HG03064 (cell line): ENCODE measurements around the gene PTCD3.

Experiments used
- ATAC-seq: cut with Tn5 transposase; IDR thresholded peaks from one replicate; pipeline ENCODE4 v1.9.1; 2021; ENCODE audit warnings: low read depth; ENCODE audit not compliant: unreplicated experiment

PTCD3 gene

DNA sequence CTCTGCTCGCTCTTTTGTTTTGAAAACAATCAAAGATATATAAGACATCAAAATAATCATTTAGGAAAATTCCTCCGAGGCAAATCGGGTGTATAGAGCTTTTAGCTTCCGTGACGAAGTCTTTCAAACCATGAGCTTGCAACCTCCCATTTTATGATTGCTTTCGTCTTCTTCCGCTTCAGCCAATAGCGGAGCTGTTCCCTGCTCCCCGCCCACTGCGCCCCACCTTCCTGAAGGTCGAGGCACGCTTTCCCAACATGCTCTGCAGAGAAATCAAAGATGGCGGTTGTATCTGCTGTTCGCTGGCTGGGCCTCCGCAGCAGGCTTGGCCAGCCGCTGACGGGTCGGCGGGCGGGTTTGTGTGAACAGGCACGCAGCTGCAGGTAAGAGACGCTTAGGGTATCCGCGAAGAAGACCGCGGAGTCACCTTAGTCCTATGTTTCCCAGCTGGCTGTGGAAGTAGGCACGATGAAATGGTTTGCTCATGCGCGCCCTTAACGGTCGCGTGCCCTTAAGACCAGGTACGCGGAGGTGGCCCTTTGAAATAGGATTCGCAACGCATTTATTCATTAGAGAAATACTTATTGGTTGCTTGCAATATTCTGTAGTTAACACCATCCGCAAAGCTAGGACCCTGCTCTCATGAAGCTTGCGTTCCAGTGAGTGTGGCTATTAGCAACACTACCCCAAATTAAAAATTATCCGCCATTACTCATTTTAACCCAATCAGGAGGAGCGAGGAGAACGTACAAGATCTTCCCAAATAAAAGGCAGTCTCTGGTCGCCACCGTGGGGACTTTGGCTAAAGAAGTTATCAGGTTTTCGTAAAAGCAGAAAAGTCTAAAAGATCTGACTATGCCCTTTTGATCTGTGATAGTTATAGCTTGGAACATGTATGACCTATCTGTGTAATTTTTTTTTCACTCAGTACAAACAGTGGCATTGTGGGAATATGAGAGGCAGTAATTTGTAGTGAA is at the start of gene PTCD3:
PTCD3 (plus strand) TSS at position 267 of the 977 bp plus-strand sequence; CDS start at position 280, 13 bp downstream.
- ATAC-seq: peak; percentile 85

DNA sequence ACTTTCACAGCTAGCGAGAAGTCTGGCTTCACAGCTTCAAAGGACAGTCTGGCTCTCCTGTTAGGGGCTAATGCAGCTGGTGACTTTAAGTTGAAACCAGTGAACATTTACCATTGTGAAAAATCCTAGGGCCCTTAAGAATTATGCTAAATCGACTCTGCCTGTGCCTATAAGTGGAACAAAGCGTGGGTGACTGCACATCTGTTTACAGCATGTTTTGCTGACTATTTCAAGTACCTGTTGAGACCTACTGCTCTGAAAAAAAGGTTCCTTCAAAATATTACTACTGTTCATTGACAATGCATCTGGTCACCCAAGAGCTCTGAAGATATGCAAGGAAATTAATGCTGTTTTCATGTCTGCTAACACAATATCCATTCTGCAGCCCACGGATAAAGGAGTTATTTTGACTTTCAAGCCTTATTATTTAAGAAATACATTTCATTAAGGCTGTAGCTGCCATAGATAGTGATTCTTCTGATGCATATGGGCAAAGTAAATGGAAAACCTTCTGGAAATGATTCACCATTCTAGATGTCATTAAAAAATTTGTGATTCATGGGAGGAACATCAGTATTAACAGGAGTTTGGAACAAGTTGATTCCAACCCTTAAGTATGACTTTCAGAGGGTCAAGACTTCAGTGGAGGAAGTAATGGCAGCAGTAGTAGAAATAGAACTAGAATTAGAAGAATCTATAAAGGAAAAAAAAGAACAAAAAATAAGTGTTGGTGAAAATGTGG is 49.3 kb upstream of the PTCD3 start:
- ATAC-seq: no peak

DNA sequence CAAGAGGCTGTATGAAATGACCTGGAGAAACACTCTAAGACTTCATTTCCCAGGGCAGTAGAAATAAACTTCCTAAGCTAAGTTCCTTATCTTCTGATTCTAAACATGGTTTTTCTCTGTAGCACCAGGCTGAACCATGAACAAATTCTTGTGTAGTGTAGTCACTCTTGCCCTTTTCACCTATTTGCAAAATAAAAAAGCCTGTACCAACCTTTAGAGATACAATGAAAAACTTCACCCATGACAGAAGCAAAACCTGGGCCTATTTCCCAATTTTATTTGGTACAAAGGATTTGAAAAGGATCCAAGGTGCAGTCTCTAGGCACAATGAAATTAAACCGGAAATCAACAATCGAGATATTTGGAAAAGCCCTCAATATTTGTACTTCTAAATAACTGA is 44.0 kb upstream of the PTCD3 start:
- ATAC-seq: no peak

DNA sequence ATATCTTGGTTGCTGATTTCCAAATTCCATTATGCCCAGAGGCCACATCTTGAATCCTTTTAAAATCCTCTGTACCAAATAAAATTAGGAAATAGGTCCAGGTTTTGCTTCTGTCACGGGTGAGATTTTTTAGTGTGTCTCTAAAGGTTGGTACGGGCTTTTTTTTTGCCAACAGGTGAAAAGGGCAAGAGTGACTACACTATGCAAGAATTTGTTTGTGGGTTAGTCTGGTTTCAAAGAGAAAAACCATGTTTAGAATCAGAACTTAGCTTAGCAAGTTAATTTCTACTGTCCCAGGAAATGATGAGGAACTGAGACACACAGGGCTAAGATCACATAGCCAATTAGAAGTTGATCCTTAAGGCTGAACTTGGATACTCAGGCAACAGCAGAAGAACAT is 42.0 kb upstream of the PTCD3 start:
- ATAC-seq: no peak

DNA sequence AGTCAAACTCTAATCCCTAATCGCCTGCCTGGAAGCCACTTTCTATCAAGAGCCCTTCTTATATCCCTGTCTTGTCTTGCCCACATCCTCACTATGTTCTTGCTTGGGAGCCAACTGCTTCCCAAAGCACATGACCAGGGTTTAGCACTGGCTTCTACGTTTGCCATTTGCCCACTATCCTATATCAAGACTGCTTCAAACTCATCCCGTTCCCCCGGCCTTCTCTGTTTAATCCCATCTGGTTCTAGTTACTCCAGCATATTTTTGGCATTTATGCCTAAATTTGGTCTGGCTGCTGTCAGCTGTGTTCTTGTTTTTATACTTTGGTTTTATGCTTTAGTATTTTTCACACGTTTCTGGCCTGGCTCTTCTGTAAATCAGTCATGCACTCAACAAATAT is 40.5 kb upstream of the PTCD3 start:
- no peak for ATAC-seq

DNA sequence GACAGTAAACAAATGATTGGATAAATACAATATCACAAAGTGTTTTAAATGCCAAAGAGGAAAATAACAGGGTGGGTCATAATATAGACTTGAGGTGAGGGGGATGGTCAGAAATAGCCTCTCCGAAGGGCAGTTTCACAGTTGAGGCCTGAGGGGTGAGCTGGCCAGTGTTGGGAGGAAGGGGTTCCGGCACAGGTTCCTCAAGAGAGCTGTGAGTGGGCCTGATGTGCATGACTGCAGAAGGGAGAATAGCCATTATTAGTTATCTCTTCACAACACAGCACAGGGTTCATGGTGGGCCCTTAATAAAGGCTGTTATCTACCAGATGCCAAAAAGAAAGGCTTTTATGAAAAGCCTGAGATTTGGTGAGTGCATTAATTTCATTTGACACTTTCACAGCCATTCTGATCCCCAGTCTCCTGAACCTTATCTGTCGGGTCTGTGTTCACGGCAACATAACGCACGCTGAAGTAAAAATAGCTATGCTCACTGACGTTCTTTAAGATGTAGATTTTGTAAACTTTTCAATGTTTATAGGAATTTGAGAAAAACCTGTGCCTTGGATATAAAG is 39.9 kb upstream of the PTCD3 start:
- no peak for ATAC-seq

DNA sequence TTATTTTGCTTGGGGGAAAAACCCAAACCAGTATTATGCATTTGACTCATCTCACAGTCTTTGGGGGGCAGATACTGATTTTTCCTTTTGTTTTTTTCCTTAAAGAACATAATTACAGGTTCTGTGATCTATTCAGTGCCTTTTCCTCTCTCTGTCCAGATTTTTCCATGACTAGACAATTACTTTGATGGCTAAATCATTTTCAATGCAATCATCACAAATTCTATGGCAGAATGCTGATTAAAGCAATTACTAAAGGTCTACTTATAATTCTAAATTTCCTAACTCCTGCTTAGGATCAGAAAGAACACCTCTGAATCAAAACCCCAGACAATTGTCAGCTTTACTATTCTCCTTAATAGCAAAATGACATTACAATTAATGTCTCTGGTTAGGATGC is 39.1 kb upstream of the PTCD3 start:
- no peak for ATAC-seq

DNA sequence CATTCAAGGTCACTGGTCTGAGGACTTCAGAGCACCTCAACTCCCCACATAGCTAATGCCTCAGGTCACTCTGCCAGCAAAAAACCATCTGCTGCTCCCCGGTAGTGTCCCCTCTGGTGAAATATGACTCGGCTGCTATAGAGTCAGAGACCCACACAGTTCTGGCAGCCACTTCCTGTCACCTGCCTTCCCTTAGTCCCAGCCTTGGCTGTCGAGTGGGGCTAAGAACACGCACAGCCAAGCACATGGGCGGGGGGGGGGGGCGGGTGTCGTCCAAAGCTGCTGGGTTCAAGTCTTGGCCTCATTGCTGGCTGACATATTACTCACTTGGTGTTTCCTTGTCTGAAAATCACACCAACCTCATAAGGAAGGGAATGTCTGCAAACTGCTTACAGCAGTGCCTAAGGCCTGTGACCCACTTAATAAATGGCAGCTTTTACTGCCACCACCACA is 37.9 kb upstream of the PTCD3 start:
- ATAC-seq: no peak

DNA sequence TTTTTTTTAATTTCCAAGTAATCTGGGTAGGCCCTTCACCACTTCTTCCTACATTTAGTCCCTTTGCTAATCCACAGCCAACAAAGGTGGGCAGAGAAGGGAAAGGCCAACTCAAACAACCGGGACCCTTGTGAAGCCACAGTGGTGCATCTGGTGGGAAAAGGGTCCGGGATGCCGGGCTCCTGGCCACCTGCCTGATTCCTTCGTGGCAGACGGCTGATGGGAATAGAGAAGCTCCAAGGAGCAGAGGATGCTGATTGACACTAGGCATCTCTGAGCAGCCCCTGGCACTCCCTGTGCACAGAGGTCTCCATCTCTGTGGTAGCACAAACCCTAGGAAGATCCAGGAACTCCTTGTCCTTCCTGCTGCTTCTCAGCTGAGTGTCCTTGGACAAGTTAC is 37.4 kb upstream of the PTCD3 start:
- no peak for ATAC-seq

DNA sequence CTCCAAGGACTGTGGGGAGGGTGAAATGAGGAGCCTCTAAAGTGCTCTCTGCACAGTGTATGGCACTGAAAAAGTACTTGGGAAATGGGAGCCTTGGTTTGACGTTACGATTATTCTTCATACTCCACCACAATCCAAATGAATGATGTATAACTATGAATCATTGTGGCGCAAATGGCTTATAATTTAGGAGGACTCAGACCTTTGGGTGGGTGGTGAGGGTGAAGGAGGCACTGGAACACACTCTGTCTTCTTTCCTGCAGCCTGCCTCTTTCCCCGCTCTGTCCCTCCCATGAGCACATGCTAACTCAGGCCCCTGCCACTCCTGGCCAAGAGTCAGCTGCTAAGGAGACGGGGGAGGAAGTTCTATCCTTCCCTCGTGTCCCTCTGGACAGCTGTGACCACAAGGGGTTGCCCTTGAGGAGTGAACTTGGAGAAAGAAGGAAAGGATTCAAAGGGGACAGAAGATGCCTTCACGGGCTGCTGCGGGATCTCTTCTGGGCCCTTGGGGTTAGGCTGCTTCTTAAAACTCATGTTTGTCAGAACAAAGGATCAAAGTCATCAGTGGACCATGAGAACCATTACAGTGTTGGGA is 36.8 kb upstream of the PTCD3 start:
- ATAC-seq: no peak

DNA sequence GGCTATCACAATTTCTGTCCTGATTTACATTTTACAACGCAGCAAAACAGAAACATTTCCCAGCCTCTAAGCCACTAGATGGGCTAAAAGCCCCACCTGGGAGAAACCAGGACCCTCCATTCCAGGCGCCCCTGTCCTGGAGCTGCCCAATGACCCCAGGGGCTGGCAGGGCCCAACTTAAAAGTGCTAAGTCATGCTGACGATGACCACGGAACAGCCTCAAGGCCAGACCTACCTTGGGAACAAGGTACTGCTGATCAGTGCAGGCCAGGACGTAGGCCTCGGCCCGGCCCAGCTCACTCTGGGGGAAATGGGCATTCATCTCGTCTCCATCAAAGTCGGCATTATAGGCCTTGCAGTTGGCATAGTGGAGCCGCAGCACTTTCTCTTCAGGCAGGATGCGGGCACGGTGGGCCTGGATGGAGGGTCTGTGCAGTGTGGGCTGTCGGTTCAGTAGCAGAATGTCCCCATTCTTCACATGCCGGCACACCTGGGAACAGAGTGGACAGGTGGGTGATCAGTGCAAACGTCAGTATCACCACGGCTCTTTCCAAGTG is 36.2 kb upstream of the PTCD3 start:
- no peak for ATAC-seq

DNA sequence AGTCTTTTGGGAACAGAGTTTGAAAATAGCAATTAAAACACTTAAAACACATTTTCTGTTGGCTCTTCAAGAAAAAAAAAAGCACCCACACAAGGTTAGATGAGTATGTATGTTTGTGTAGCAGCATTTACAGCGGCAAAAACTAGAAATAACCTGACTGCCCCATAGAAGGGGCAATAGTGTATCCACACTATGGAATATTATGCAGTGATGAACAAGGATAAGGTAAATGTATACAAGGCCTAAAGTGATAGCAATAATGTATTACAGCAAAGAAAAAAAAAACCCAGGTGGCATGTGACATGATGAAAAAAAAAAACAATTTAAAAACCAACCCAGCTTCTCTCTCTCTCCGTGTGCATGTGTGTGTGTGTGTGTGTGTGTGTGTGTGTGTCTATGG is 35.2 kb upstream of the PTCD3 start:
- ATAC-seq: no peak

DNA sequence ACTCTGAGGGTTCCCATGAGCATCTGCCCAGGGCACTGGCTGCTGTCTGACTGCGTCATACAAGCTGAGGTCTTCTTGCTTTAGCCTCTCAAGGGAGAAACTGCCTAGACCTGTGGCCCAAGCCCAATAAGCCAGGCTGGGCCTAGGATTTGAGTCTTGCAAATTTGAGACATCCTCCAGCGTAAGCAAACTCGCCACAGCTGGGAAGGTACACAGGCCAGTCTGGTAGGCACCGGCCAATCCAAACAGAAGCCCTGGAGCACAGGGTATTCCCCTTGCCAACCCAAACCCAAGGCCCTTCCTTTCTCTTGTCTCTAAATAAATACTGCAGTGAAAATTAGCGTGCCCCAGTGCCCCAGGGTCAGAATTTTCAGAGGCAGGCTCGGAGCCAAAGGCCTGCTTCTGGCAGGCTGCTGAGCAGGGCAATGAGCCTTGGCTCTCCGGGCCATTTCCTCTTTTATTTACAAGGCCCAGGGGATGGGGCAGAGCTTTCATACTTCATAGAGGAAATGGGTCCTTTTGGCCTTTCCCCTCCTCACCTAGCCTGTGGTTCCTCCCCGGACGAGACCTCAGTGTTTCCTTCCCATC is 33.7 kb upstream of the PTCD3 start:
- ATAC-seq: peak; percentile 58

DNA sequence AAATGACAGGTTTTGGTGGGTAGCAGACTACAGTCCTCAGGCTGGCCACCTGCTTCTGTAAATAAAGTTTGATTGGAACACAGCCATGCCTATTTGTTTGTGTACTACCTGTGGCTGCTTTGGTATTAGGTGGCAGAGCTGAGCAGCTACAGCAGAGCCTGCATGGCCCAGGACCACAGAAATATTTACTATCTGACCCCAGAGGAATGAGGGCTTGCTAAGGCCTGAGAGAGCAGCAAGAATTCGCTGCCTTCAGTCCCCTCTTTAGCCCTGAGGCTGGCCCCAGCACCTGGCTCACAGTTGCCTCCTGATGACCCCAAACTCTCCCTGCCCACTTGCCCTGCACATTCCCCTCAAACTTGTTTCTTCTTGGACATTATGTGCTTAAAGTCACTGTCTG is 32.8 kb upstream of the PTCD3 start:
- no peak for ATAC-seq

DNA sequence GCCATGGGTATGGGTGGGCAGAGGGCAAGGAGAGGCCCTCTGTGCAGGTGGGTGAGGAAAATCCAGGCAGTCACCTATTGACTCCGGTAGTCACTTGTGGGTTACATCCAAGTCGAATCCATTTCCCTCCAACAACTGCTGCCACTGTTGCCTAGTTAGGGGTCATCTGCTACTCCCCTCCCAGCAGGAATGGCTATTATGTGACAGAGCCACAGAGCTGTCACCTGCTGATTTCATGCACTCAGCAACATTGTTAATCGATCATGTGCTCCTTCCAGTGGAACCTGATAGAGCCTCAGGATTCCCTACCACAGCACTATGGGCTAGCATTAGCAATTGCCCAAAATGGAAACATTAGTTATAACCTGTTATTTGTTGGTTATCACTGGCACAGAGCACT is 31.8 kb upstream of the PTCD3 start:
- no peak for ATAC-seq

DNA sequence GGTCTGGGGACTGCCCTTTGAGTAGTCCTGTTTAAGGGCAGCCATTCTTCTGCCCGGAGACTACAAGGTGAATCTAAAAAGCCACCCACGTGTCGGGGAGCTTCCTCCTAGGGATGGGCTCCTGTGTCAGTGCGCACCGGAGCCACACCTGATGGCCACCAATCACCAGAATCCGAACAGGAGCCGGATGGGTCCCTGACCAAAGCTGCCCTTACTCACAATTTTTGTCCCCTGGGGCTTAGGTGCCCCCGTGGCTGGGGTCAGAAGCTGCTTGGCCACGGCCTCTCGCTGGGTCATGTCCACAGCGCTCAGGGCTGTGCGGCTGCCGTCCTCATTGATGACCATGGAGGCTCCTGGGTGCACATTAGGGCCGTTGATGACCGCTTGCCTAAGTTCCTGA is 31.2 kb upstream of the PTCD3 start:
- ATAC-seq: no peak

DNA sequence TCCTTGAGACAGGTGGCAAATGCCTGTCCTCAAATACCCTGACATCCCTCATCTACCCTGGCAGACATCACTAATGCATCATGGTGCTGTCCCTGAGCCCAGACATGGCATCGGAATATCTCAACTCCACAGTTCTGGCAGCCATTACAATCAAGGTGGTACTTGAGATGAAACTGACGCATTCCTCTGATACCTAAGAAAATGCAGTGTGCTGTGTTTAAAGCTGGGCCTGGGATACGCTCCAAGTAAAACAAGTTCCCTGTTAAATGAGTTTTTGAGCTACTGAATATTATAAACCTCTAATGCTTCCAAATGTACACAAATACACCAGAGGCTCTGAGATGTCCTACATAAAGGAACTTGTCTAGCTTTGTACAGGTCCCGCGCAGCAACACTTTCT is 30.1 kb upstream of the PTCD3 start:
- no peak for ATAC-seq

DNA sequence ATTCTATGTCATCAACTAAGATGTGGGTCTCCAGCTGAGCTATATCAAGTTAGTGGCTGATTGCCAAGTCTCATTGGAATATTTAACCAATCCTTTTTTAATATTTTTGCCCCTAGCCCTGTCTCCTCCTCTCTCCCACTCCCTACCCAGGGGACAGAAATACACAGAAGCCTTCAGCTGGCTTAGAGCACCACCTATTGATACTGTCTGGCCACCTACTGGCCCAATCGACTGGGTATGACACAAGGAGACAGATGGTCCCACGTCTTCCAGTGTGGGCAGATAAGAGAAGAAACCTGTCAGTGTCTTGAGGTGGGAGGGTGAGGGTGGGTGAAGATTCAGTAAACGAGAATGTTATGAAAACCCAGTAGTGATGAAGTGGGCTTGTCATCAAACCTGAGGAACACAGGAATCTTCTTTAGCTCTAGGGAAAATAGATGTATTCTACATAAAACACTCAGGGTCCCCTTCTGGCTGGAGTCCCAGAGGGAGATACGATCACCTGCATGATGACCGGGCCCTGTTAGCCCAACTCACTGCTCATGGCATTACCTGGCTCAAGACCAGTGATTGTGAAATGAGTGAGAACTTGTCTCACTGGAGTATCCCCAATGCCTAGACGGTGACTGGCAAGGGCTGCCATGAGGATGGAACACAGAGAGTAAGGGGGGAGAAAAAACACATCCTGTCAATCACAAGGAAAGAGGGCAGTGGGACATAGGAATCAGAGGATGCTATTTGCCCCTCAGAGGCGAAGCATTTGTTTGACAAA is 27.1 kb upstream of the PTCD3 start:
- ATAC-seq: no peak
